Measurements from ENCODE around the gene GSTO2. TPM values are rescaled to one million over a fixed set of nuclear protein-coding genes. Genes with fewer than 3 reads are reported as not detected.

Gene GSTO2
- total RNA-seq, 2 experiments from 2014 or later = 1.6 TPM

DNA sequence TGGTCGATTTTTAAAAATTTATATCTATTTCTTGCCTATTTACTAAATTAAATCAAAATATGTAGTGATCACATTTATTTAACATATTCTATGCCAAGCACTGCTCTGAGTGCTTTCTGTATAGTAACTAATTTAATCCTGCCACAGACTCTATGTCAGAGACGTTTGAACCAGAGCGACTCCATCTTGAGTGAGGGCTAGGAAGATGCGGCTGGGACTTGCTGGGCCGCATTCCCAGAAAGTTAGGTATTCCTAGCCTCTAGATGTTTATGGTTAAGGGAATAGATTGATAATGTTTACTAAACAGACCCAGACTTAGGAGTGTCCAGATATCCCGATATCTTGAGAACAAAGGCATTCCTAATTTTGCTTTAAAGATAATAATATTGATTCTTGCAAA lies 17.5 kb upstream of the GSTO2 start:
- no peaks in the 10 kb centered on the region for H4K20me1 ChIP-seq (ENCODE audit: insufficient read depth, low read length)
- POLR2A ChIA-PET = no interaction called here
- H2AFZ ChIP-seq (ENCODE audit: low read length) = no peak overlapping the region
- TF ChIP-seq, protein P1, sequence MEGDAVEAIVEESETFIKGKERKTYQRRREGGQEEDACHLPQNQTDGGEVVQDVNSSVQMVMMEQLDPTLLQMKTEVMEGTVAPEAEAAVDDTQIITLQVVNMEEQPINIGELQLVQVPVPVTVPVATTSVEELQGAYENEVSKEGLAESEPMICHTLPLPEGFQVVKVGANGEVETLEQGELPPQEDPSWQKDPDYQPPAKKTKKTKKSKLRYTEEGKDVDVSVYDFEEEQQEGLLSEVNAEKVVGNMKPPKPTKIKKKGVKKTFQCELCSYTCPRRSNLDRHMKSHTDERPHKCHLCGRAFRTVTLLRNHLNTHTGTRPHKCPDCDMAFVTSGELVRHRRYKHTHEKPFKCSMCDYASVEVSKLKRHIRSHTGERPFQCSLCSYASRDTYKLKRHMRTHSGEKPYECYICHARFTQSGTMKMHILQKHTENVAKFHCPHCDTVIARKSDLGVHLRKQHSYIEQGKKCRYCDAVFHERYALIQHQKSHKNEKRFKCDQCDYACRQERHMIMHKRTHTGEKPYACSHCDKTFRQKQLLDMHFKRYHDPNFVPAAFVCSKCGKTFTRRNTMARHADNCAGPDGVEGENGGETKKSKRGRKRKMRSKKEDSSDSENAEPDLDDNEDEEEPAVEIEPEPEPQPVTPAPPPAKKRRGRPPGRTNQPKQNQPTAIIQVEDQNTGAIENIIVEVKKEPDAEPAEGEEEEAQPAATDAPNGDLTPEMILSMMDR (conservative IDR thresholded peaks at IDR 0.05; ENCODE audit: low read length) = no peak
- no peak for TF ChIP-seq EZH2phosphoT487 (IDR thresholded peaks at IDR 0.05; ENCODE audit: borderline replicate concordance, low read depth, low read length)
- H3K4me2 ChIP-seq (ENCODE audit: low read length) = no peak overlapping the region
- H3K4me1 ChIP-seq (ENCODE audit: insufficient read depth, low read length, poor library complexity, severe bottlenecking) = peaks cover 14% of the 10 kb centered on the region
- intact Hi-C loops (cut with micrococcal nuclease; ENCODE audit: unreplicated experiment) = no loop called here
- peaks cover 9% of the 10 kb centered on the region for H3K9me3 ChIP-seq (ENCODE audit: low read length)
- no peak overlapping the region for H3K4me3 ChIP-seq (ENCODE audit: low read depth, low read length, poor library complexity, severe bottlenecking)
- no peak overlapping the region for H3K27ac ChIP-seq (ENCODE audit: low read depth, low read length, poor library complexity, severe bottlenecking)
- no peak for DNase-seq (ENCODE audit: low spot score)
- H3K36me3 ChIP-seq (ENCODE audit: insufficient read depth, low read length) = no peaks in the 10 kb centered on the region
- no TSS peak for BruUV-seq (replicated peaks)
- CTCF ChIA-PET (ENCODE audit: unreplicated experiment) = no interaction called here
- H3K79me2 ChIP-seq (ENCODE audit: insufficient read depth, low read depth, low read length) = peaks cover 9% of the 10 kb centered on the region; the same call in 1 of the 2 replicates
- H3K9me2 ChIP-seq (ENCODE audit: insufficient read depth, low read length) = no peaks in the 10 kb centered on the region

DNA sequence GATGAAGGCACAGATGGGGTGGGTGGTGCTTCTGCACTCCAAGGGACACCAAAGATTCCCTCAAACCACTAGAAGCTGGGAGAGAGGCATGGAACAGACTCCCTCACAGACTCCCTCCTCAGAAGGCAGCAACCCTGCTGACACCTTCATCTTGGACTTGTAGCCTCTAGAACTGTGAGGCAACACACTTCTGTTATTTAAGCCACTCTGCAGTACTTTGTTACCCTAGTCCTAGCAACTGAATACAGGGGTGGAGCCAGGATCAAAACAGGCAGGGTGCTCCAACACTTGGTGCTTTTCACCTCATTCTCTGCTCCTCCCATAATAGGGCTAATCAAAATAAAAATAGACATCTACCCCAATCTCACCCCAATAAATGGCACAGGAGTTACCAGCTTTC lies 16.6 kb upstream of the GSTO2 start:
- Histone ChIP-seq H3K36me3 (ENCODE audit: insufficient read depth, low read length) (0 out of 2 replicates have a peak, but pooled peaks cover under 1% of the 10 kb centered on the region), H3K4me3 (ENCODE audit: low read depth, low read length, poor library complexity, severe bottlenecking) (no peak overlapping the region), H3K4me2 (ENCODE audit: low read length) (no peak overlapping the region), H2AFZ (ENCODE audit: low read length) (no peak overlapping the region), H3K4me1 (ENCODE audit: insufficient read depth, low read length, poor library complexity, severe bottlenecking) (peaks cover 14% of the 10 kb centered on the region), H3K9me3 (ENCODE audit: low read length) (no peaks in the 10 kb centered on the region; the same call in 1 of the 2 replicates), H3K9me2 (ENCODE audit: insufficient read depth, low read length) (no peaks in the 10 kb centered on the region), H3K27ac (ENCODE audit: low read depth, low read length, poor library complexity, severe bottlenecking) (no peak overlapping the region), H4K20me1 (ENCODE audit: insufficient read depth, low read length) (no peaks in the 10 kb centered on the region), H3K79me2 (ENCODE audit: insufficient read depth, low read depth, low read length) (peaks cover 16% of the 10 kb centered on the region; the same call in 1 of the 2 replicates)
- intact Hi-C loops (cut with micrococcal nuclease; ENCODE audit: unreplicated experiment) = no loop called here
- ChIA-PET CTCF (ENCODE audit: unreplicated experiment) (no interaction called here), POLR2A (no interaction called here)
- no TSS peak for BruUV-seq (replicated peaks)
- no peak for DNase-seq (ENCODE audit: low spot score)
- TF ChIP-seq, protein P1 (conservative IDR thresholded peaks at IDR 0.05; ENCODE audit: low read length) = no peak
- no peak for TF ChIP-seq EZH2phosphoT487 (IDR thresholded peaks at IDR 0.05; ENCODE audit: borderline replicate concordance, low read depth, low read length)

DNA sequence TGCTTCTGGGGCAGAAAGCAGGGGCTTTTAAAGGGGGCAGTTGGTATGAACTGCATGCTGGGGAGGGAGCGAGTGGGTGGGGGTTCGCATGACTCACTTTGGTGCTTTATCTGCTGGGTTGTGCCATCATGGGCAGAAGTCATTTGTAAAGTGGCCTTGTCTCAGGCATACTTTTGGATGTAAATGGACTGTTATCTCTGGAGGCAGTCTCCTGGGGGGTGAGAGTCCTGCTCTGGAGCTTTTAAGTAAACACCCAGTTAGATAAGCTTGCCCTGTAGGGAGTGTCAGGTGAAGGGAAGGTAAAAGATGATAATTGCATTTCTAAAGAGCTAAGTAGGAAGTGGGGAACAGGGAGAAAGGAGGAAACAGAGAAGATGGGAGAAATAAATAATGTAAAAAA lies 15.9 kb upstream of the GSTO2 start:
- no peak for DNase-seq (ENCODE audit: low spot score)
- Histone ChIP-seq H3K9me3 (ENCODE audit: low read length) (no peaks in the 10 kb centered on the region), H3K4me1 (ENCODE audit: insufficient read depth, low read length, poor library complexity, severe bottlenecking) (peaks cover 14% of the 10 kb centered on the region), H3K4me2 (ENCODE audit: low read length) (no peak overlapping the region), H3K9me2 (ENCODE audit: insufficient read depth, low read length) (no peaks in the 10 kb centered on the region), H3K36me3 (ENCODE audit: insufficient read depth, low read length) (peaks cover 8% of the 10 kb centered on the region), H3K27ac (ENCODE audit: low read depth, low read length, poor library complexity, severe bottlenecking) (no peak overlapping the region), H4K20me1 (ENCODE audit: insufficient read depth, low read length) (no peaks in the 10 kb centered on the region; the same call in 1 of the 2 replicates), H3K79me2 (ENCODE audit: insufficient read depth, low read depth, low read length) (peaks cover 23% of the 10 kb centered on the region; the same call in 1 of the 2 replicates), H2AFZ (ENCODE audit: low read length) (no peak overlapping the region), H3K4me3 (ENCODE audit: low read depth, low read length, poor library complexity, severe bottlenecking) (no peak overlapping the region)
- no peak for TF ChIP-seq EZH2phosphoT487 (IDR thresholded peaks at IDR 0.05; ENCODE audit: borderline replicate concordance, low read depth, low read length)
- TF ChIP-seq, protein P1 (conservative IDR thresholded peaks at IDR 0.05; ENCODE audit: low read length) = no peak
- POLR2A ChIA-PET = interaction anchor here (0.6 to 0.7 kb wide), 2 partner anchors 243 to 508 kb away, joined by 3 read pairs; no protein-coding TSS in a partner anchor
- intact Hi-C loops (cut with micrococcal nuclease; ENCODE audit: unreplicated experiment) = no loop called here
- CTCF ChIA-PET (ENCODE audit: unreplicated experiment) = no interaction called here
- no TSS peak for BruUV-seq (replicated peaks)
